ENCODE data around the gene EHBP1L1.
A peak's percentile ranks its signal among the peaks of the same experiment; 100 is the strongest.

The EHBP1L1 gene

GRCh38 chr11:65617136-65617850 lies 41.4 kb downstream of the EHBP1L1 start:
- no peak for DNase-seq

GRCh38 chr11:65617990-65618751 lies 42.3 kb downstream of the EHBP1L1 start:
- DNase-seq, result no peak

- DNase-seq, result no peak
These were observed 42.9 kb downstream of the EHBP1L1 start for GRCh38 chr11:65618763-65619162.

- DNase-seq, result no peak
These were observed 43.6 kb downstream of the EHBP1L1 start for GRCh38 chr11:65619281-65619928.

- no peak for DNase-seq
These were observed 44.8 kb downstream of the EHBP1L1 start for GRCh38 chr11:65620666-65621065.

- no peak for DNase-seq
These were observed 45.6 kb downstream of the EHBP1L1 start for GRCh38 chr11:65621460-65621859.

- no peak for DNase-seq
These were observed 46.2 kb downstream of the EHBP1L1 start for GRCh38 chr11:65622011-65622410.

- DNase-seq, result no peak
These were observed 47.3 kb downstream of the EHBP1L1 start for GRCh38 chr11:65623177-65623576.

GRCh38 chr11:65623852-65624616 lies 48.2 kb downstream of the EHBP1L1 start:
- no peak for DNase-seq

- DNase-seq, result no peak
These were observed 49.2 kb downstream of the EHBP1L1 start for GRCh38 chr11:65624931-65625627.

- DNase-seq, result peak; percentile 56 to 63
These were observed 49.9 kb downstream of the EHBP1L1 start for GRCh38 chr11:65625628-65626342.

- no peak for DNase-seq
These were observed 51.3 kb downstream of the EHBP1L1 start for GRCh38 chr11:65627202-65627601.

GRCh38 chr11:65629579-65629978 lies 53.7 kb downstream of the EHBP1L1 start:
- DNase-seq, result no peak

GRCh38 chr11:65630215-65630614 lies 54.4 kb downstream of the EHBP1L1 start:
- DNase-seq, result no peak

GRCh38 chr11:65633390-65634108 lies 57.7 kb downstream of the EHBP1L1 start:
- DNase-seq, result no peak

- DNase-seq, result no peak
These were observed 58.2 kb downstream of the EHBP1L1 start for GRCh38 chr11:65634109-65634436.

GRCh38 chr11:65634440-65634839 lies 58.6 kb downstream of the EHBP1L1 start:
- DNase-seq, result no peak

- no peak for DNase-seq
These were observed 59.3 kb downstream of the EHBP1L1 start for GRCh38 chr11:65634905-65635731.

GRCh38 chr11:65636108-65637031 lies 60.5 kb downstream of the EHBP1L1 start:
- DNase-seq, result no peak
